Esophagus muscularis mucosa (tissue), 4 donors: ENCODE results near the gene CDKL4.

Source experiments
- EP300 ChIP-seq: sonication (generic); formaldehyde crosslinking; IDR thresholded peaks from one replicate; pipeline ENCODE4 v1.6.1; 2017; ENCODE audit warnings: antibody characterized with exemption
- POLR2A ChIP-seq: fragments of 450-650 bp; IDR thresholded peaks from one replicate; pipeline ENCODE4 v1.6.1; 2017; ENCODE audit warnings: antibody characterized with exemption, moderate library complexity, mild to moderate bottlenecking, low read depth
- TF ChIP-seq, protein P1 (sequence below), 3 experiments: fragments of 200-600 bp in 2 of 3; fragments of 450-650 bp in 1 of 3; sonication (generic) in 2 of 3; IDR thresholded peaks; one replicate each; pipeline ENCODE4 v1.5.1; 2017 to 2019; ENCODE audit warnings: antibody characterized with exemption in 3 of 3, mild to moderate bottlenecking in 2 of 3, moderate library complexity in 1 of 3

- TF ChIP-seq, protein P1, sequence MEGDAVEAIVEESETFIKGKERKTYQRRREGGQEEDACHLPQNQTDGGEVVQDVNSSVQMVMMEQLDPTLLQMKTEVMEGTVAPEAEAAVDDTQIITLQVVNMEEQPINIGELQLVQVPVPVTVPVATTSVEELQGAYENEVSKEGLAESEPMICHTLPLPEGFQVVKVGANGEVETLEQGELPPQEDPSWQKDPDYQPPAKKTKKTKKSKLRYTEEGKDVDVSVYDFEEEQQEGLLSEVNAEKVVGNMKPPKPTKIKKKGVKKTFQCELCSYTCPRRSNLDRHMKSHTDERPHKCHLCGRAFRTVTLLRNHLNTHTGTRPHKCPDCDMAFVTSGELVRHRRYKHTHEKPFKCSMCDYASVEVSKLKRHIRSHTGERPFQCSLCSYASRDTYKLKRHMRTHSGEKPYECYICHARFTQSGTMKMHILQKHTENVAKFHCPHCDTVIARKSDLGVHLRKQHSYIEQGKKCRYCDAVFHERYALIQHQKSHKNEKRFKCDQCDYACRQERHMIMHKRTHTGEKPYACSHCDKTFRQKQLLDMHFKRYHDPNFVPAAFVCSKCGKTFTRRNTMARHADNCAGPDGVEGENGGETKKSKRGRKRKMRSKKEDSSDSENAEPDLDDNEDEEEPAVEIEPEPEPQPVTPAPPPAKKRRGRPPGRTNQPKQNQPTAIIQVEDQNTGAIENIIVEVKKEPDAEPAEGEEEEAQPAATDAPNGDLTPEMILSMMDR (IDR thresholded peaks at IDR 0.05): no peak
- no peak for TF ChIP-seq POLR2A
- no peak for TF ChIP-seq EP300
Observed at GRCh38 chr2:39210846-39211245, 32.9 kb downstream of the CDKL4 start.
